ENCODE data around the gene PBOV1.

PBOV1 gene

DNA sequence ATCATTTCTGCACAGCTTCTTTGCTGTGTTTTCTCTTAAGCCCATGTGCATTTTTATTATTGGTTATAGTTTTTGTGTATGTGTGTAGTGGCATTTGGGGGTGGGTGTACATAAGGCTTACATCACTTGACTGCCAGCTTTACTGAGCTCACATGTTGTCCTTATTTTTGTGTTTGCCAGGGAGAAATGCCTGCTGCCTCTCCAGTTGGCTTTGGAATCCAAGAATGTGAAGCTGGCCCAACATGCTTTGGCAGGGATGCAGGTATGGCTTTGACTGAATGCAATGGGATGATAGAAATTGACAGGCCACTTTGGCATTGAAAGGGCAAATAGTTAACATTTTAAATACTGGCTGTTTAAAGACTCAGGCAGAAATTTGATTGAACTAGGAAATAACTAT lies 11.4 kb downstream of the PBOV1 start:
- no peak for DNase-seq
- no peaks in the 10 kb centered on the region for H3K36me3 ChIP-seq
- no peaks in the 10 kb centered on the region for H3K27me3 ChIP-seq
- no peak for TF ChIP-seq CTCF (IDR thresholded peaks at IDR 0.05)
- no peaks in the 10 kb centered on the region for H3K4me1 ChIP-seq
- no peak overlapping the region for H3K27ac ChIP-seq
- no peak overlapping the region for H3K4me3 ChIP-seq
- intact Hi-C loops (cut with DNase I; ENCODE audit: low total_unique reads): no loop called here
- no peaks in the 10 kb centered on the region for H3K9me3 ChIP-seq

DNA sequence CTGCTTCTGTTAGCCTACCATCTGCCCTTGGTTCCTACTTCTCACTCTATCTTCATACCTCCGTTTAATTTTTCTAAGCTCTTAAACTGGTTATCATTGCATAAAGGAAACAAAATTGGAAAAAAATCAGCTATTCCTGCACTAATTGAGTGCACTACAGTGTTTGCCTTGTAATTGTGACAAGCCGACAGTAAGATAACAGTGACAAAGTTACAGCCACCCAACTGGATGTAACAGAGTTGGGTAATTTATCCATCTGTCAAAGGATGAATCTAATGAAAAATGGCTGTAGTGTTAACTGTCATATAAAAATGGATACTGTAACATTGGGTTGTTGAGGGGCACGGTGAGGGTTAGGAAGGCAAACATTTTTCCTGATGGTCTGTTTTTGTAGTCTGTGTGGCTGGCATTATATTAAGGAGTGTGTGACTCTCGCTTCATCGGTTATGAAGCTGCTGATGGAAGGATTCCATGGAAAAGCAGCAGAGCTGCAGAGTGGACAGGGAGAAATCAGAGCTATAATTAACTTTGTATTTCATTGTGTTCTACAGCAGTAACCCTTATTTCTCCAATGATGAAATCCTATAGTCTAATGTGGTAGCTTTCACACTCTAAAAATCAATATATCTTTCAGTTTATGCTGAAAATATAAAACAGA lies 12.7 kb downstream of the PBOV1 start:
- no peaks in the 10 kb centered on the region for H3K9me3 ChIP-seq
- intact Hi-C loops (cut with DNase I; ENCODE audit: low total_unique reads): no loop called here
- TF ChIP-seq CTCF (IDR thresholded peaks at IDR 0.05): no peak
- H3K36me3 ChIP-seq: no peaks in the 10 kb centered on the region
- H3K27me3 ChIP-seq: no peaks in the 10 kb centered on the region
- no peak overlapping the region for H3K27ac ChIP-seq
- H3K4me3 ChIP-seq: no peak overlapping the region
- no peak for DNase-seq
- no peaks in the 10 kb centered on the region for H3K4me1 ChIP-seq

GRCh38 chr6:138204792-138205384 lies 13.4 kb downstream of the PBOV1 start:
- TF ChIP-seq CTCF (IDR thresholded peaks at IDR 0.05): no peak
- DNase-seq: no peak
- H3K36me3 ChIP-seq: no peaks in the 10 kb centered on the region
- intact Hi-C loops (cut with DNase I; ENCODE audit: low total_unique reads): no loop called here
- H3K27ac ChIP-seq: no peak overlapping the region
- no peaks in the 10 kb centered on the region for H3K4me1 ChIP-seq
- H3K4me3 ChIP-seq: no peak overlapping the region
- no peaks in the 10 kb centered on the region for H3K9me3 ChIP-seq
- no peaks in the 10 kb centered on the region for H3K27me3 ChIP-seq

GRCh38 chr6:138204303-138204702 lies 14.0 kb downstream of the PBOV1 start:
- H3K4me3 ChIP-seq: no peak overlapping the region
- no peaks in the 10 kb centered on the region for H3K4me1 ChIP-seq
- intact Hi-C loops (cut with DNase I; ENCODE audit: low total_unique reads): no loop called here
- TF ChIP-seq CTCF (IDR thresholded peaks at IDR 0.05): no peak
- no peak overlapping the region for H3K27ac ChIP-seq
- H3K36me3 ChIP-seq: no peaks in the 10 kb centered on the region
- H3K9me3 ChIP-seq: no peaks in the 10 kb centered on the region
- no peak for DNase-seq
- no peaks in the 10 kb centered on the region for H3K27me3 ChIP-seq

GRCh38 chr6:138203315-138203714 lies 15.0 kb downstream of the PBOV1 start:
- Histone ChIP-seq H3K27ac (no peak overlapping the region), H3K4me1 (no peaks in the 10 kb centered on the region), H3K4me3 (no peak overlapping the region), H3K27me3 (no peaks in the 10 kb centered on the region), H3K36me3 (no peaks in the 10 kb centered on the region), H3K9me3 (no peaks in the 10 kb centered on the region)
- no peak for DNase-seq
- TF ChIP-seq CTCF (IDR thresholded peaks at IDR 0.05): no peak
- intact Hi-C loops (cut with DNase I; ENCODE audit: low total_unique reads): no loop called here

Data from tibial artery (tissue), 4 donors.